ENCODE measurements around the gene ZNF683. TPM values are rescaled to one million over a fixed set of nuclear protein-coding genes. Genes with fewer than 3 reads are reported as not detected.

Gene ZNF683
- polyA plus RNA-seq, 5 donors = 0.10 to 0.27 (median 0.19) TPM; not detected in 1

Other genes starting within 250 kb of the ZNF683 start
- gene FAM110D, start 213.7 kb downstream of the ZNF683 start, polyA plus RNA-seq (ENCODE audit: insufficient read depth in 1 of 5, insufficient read length in 5 of 5, low replicate concordance in 1 of 5) = 1 to 10 TPM; 1.2 to 2.0 (median 1.6) TPM
- not detected for gene C1orf232, start 203.8 kb downstream of the ZNF683 start, polyA plus RNA-seq (ENCODE audit: insufficient read depth in 1 of 5, insufficient read length in 5 of 5, low replicate concordance in 1 of 5)
- gene ZNF593, start 202.8 kb downstream of the ZNF683 start, polyA plus RNA-seq (ENCODE audit: insufficient read depth in 1 of 5, insufficient read length in 5 of 5, low replicate concordance in 1 of 5) = 10 to 100 TPM in 3 of 5 donors, 1 to 10 TPM in 2; 8.1 to 23.0 (median 14.2) TPM
- 1 to 10 TPM in 4 of 5 donors, under 1 TPM in 1; 0.75 to 2.0 (median 1.2) TPM for gene ZNF593OS, start 200.9 kb downstream of the ZNF683 start, polyA plus RNA-seq (ENCODE audit: insufficient read depth in 1 of 5, insufficient read length in 5 of 5, low replicate concordance in 1 of 5)
- gene CNKSR1, start 195.3 kb downstream of the ZNF683 start, polyA plus RNA-seq (ENCODE audit: insufficient read depth in 1 of 5, insufficient read length in 5 of 5, low replicate concordance in 1 of 5) = 10 to 100 TPM; 15.2 to 25.9 (median 24.0) TPM
- gene CATSPER4, start 182.1 kb downstream of the ZNF683 start, polyA plus RNA-seq (ENCODE audit: insufficient read depth in 1 of 5, insufficient read length in 5 of 5, low replicate concordance in 1 of 5) = under 1 TPM in 1 of 5 donors, not detected in 4; 0.08 TPM
- gene CEP85, start 138.6 kb downstream of the ZNF683 start, polyA plus RNA-seq (ENCODE audit: insufficient read depth in 1 of 5, insufficient read length in 5 of 5, low replicate concordance in 1 of 5) = 10 to 100 TPM; 20.0 to 26.4 (median 21.9) TPM
- gene SH3BGRL3, start 92.7 kb downstream of the ZNF683 start, polyA plus RNA-seq (ENCODE audit: insufficient read depth in 1 of 5, insufficient read length in 5 of 5, low replicate concordance in 1 of 5) = 100 to 1,000 TPM in 2 of 5 donors, 10 to 100 TPM in 3; 89.9 to 123 (median 98.7) TPM
- gene UBXN11, start 66.1 kb downstream of the ZNF683 start, polyA plus RNA-seq (ENCODE audit: insufficient read depth in 1 of 5, insufficient read length in 5 of 5, low replicate concordance in 1 of 5) = 10 to 100 TPM; 23.7 to 29.6 (median 27.9) TPM
- 1 to 10 TPM; 2.8 to 7.0 (median 5.6) TPM for gene CD52, start 54.8 kb downstream of the ZNF683 start, polyA plus RNA-seq (ENCODE audit: insufficient read depth in 1 of 5, insufficient read length in 5 of 5, low replicate concordance in 1 of 5)
- gene CRYBG2, start 18.6 kb downstream of the ZNF683 start, polyA plus RNA-seq (ENCODE audit: insufficient read depth in 1 of 5, insufficient read length in 5 of 5, low replicate concordance in 1 of 5) = 1 to 10 TPM in 4 of 5 donors, under 1 TPM in 1; 0.70 to 2.5 (median 1.5) TPM
- gene LIN28A, start 38.1 kb upstream of the ZNF683 start, polyA plus RNA-seq (ENCODE audit: insufficient read depth in 1 of 5, insufficient read length in 5 of 5, low replicate concordance in 1 of 5) = under 1 TPM; 0.06 to 0.10 (median 0.08) TPM
- 10 to 100 TPM; 27.5 to 36.6 (median 35.4) TPM for gene DHDDS, start 59.6 kb upstream of the ZNF683 start, polyA plus RNA-seq (ENCODE audit: insufficient read depth in 1 of 5, insufficient read length in 5 of 5, low replicate concordance in 1 of 5)
- 1,000 to 10,000 TPM; 1,072 to 1,438 (median 1,211) TPM for gene HMGN2, start 99.7 kb upstream of the ZNF683 start, polyA plus RNA-seq (ENCODE audit: insufficient read depth in 1 of 5, insufficient read length in 5 of 5, low replicate concordance in 1 of 5)
- 10 to 100 TPM; 19.3 to 27.8 (median 23.4) TPM for gene RPS6KA1, start 157.0 kb upstream of the ZNF683 start, polyA plus RNA-seq (ENCODE audit: insufficient read depth in 1 of 5, insufficient read length in 5 of 5, low replicate concordance in 1 of 5)

Measured in right lung (tissue), 5 donors.